Endometrial microvascular endothelial cells (primary cell): ENCODE measurements around the gene PARD3B. TPM values are rescaled to one million over a fixed set of nuclear protein-coding genes. Genes with fewer than 3 reads are reported as not detected.

Experiments
- in situ Hi-C: cut with HindIII; loops from 2 replicates; pipeline ENCODE4 v1.10.0; 2017; ENCODE audit warnings: low sequenced_read_pairs, low pct_unique_long_range_greater_than_20kb; ENCODE audit errors: inconsistent ontology term
- total RNA-seq: library from RNA; depleted of rRNA; stranded (reverse); fragments of >200 nt; gene quantifications from one replicate; pipeline ENCODE4 v1.2.3, GENCODE V29; 2015; ENCODE audit errors: inconsistent ontology term

Gene PARD3B
- total RNA-seq, 1 donor from 2014 or later = 3.3 TPM

- in situ Hi-C loops = no loop called here
These were observed 231.7 kb downstream of the PARD3B start for GRCh38 chr2:204776781-204777559.

GRCh38 chr2:204779771-204780170 is 234.5 kb downstream of the PARD3B start:
- in situ Hi-C loops = no loop called here

- in situ Hi-C loops = no loop called here
These were observed 236.7 kb downstream of the PARD3B start for GRCh38 chr2:204781941-204782340.

GRCh38 chr2:204790076-204790475 is 244.8 kb downstream of the PARD3B start:
- in situ Hi-C loops = no loop called here

GRCh38 chr2:204791230-204791629 is 246.0 kb downstream of the PARD3B start:
- in situ Hi-C loops = no loop called here

GRCh38 chr2:204794624-204795023 is 249.3 kb downstream of the PARD3B start:
- in situ Hi-C loops = no loop called here

- in situ Hi-C loops = no loop called here
These were observed 249.9 kb downstream of the PARD3B start for GRCh38 chr2:204795156-204795555.

GRCh38 chr2:204796581-204796980 is 251.3 kb downstream of the PARD3B start:
- in situ Hi-C loops = no loop called here

GRCh38 chr2:204799791-204800190 is 254.5 kb downstream of the PARD3B start:
- in situ Hi-C loops = no loop called here

- in situ Hi-C loops = no loop called here
These were observed 263.2 kb downstream of the PARD3B start for GRCh38 chr2:204808494-204808893.

- in situ Hi-C loops = no loop called here
These were observed 279.6 kb downstream of the PARD3B start for GRCh38 chr2:204824751-204825453.

- in situ Hi-C loops = no loop called here
These were observed 280.4 kb downstream of the PARD3B start for GRCh38 chr2:204825681-204826080.

- in situ Hi-C loops = no loop called here
These were observed 282.7 kb downstream of the PARD3B start for GRCh38 chr2:204827701-204828590.

GRCh38 chr2:204834716-204835384 is 289.6 kb downstream of the PARD3B start:
- in situ Hi-C loops = no loop called here

GRCh38 chr2:204835786-204836185 is 290.5 kb downstream of the PARD3B start:
- in situ Hi-C loops = no loop called here

GRCh38 chr2:204840504-204840903 is 295.2 kb downstream of the PARD3B start:
- in situ Hi-C loops = no loop called here

GRCh38 chr2:204842068-204842467 is 296.8 kb downstream of the PARD3B start:
- in situ Hi-C loops = no loop called here

- in situ Hi-C loops = no loop called here
These were observed 297.6 kb downstream of the PARD3B start for GRCh38 chr2:204842661-204843485.
